SK-N-SH treated with all-trans-retinoic acid at 6 μM for 48 hours (cell line): ENCODE data around the gene OGFOD3.
"Not testable (repeated sequence)": the region's sequence is repeated elsewhere in the genome, so short reads cannot be mapped to it uniquely, and the experiment has no call there.

Experiments used
- ATAC-seq: fragments of 200-7000 bp; cut with Tn5 transposase; 3 replicates; pipeline ENCODE4 v1.9.1; 2020; ENCODE audit warnings: mild to moderate bottlenecking, moderate library complexity
- ARNTL ChIP-seq: fragments of 450-650 bp; formaldehyde crosslinking; IDR thresholded peaks from 2 replicates; pipeline ENCODE4 v1.5.0; 2020; ENCODE audit warnings: low read depth, mild to moderate bottlenecking, moderate library complexity, borderline replicate concordance
- BACH2 ChIP-seq: fragments of 250-450 bp; sonication (Bioruptor Pico); IDR thresholded peaks from 2 replicates; pipeline ENCODE4 v1.9.0; 2021; ENCODE audit warnings: mild to moderate bottlenecking, borderline replicate concordance
- CSDC2 ChIP-seq: fragments of 250-450 bp; sonication (Bioruptor Pico); IDR thresholded peaks from 2 replicates; pipeline ENCODE4 v1.5.0; 2020; ENCODE audit warnings: mild to moderate bottlenecking, moderate library complexity
- CSRNP3 ChIP-seq: fragments of 250-450 bp; sonication (Bioruptor Pico); IDR thresholded peaks from 2 replicates; pipeline ENCODE4 v1.5.1; 2021; ENCODE audit warnings: mild to moderate bottlenecking, moderate library complexity
- ESRRG ChIP-seq: fragments of 250-450 bp; sonication (Bioruptor Pico); IDR thresholded peaks from 2 replicates; pipeline ENCODE4 v1.6.1; 2021; ENCODE audit warnings: mild to moderate bottlenecking
- GLIS3 ChIP-seq: fragments of 250-450 bp; sonication (Bioruptor Pico); IDR thresholded peaks from 2 replicates; pipeline ENCODE4 v1.5.0; 2020; ENCODE audit warnings: mild to moderate bottlenecking, moderate library complexity
- ISL1 ChIP-seq: fragments of 250-450 bp; sonication (Bioruptor Pico); IDR thresholded peaks from 2 replicates; pipeline ENCODE4 v2.1.2; 2022; ENCODE audit warnings: mild to moderate bottlenecking, moderate library complexity
- OSR1 ChIP-seq: fragments of 250-450 bp; sonication (Bioruptor Pico); IDR thresholded peaks from 2 replicates; pipeline ENCODE4 v1.8.0; 2022; ENCODE audit warnings: moderate library complexity, mild to moderate bottlenecking, inconsistent platforms
- POU6F1 ChIP-seq: fragments of 250-450 bp; sonication (Bioruptor Pico); IDR thresholded peaks from 2 replicates; pipeline ENCODE4 v1.8.0; 2021; ENCODE audit warnings: low read depth, mild to moderate bottlenecking, moderate library complexity, borderline replicate concordance
- PPARA ChIP-seq: fragments of 250-450 bp; sonication (Bioruptor Pico); IDR thresholded peaks from 2 replicates; pipeline ENCODE4 v1.5.0; 2020; ENCODE audit warnings: mild to moderate bottlenecking, borderline replicate concordance
- RARB ChIP-seq: fragments of 250-450 bp; sonication (Bioruptor Pico); IDR thresholded peaks from 2 replicates; pipeline ENCODE4 v1.8.0; 2021; ENCODE audit warnings: mild to moderate bottlenecking, moderate library complexity
- SNAI2 ChIP-seq: fragments of 250-450 bp; sonication (Bioruptor Pico); IDR thresholded peaks from 2 replicates; pipeline ENCODE4 v1.5.0; 2020; ENCODE audit warnings: mild to moderate bottlenecking, moderate library complexity
- TCF4 ChIP-seq: fragments of 250-450 bp; sonication (Bioruptor Pico); IDR thresholded peaks from 2 replicates; pipeline ENCODE4 v1.8.0; 2021; ENCODE audit warnings: mild to moderate bottlenecking, moderate library complexity, borderline replicate concordance
- TOX ChIP-seq: fragments of 250-450 bp; sonication (Bioruptor Pico); IDR thresholded peaks from 2 replicates; pipeline ENCODE4 v1.8.0; 2021; ENCODE audit warnings: mild to moderate bottlenecking, moderate library complexity, borderline replicate concordance
- TSHZ2 ChIP-seq: fragments of 250-450 bp; sonication (Bioruptor Pico); IDR thresholded peaks from 2 replicates; pipeline ENCODE4 v1.5.0; 2020; ENCODE audit warnings: mild to moderate bottlenecking, moderate library complexity
- ZC3H10 ChIP-seq: fragments of 250-450 bp; sonication (Bioruptor Pico); IDR thresholded peaks from 2 replicates; pipeline ENCODE4 v1.5.1; 2021; ENCODE audit warnings: mild to moderate bottlenecking, moderate library complexity
- ZFP3 ChIP-seq: fragments of 250-450 bp; sonication (Bioruptor Pico); IDR thresholded peaks from 2 replicates; pipeline ENCODE4 v1.5.0; 2020; ENCODE audit warnings: mild to moderate bottlenecking, moderate library complexity
- ZFP30 ChIP-seq: fragments of 450-650 bp; formaldehyde crosslinking; IDR thresholded peaks from 2 replicates; pipeline ENCODE4 v1.5.0; 2022; ENCODE audit warnings: mild to moderate bottlenecking, moderate library complexity
- ZNF565 ChIP-seq: fragments of 450-650 bp; formaldehyde crosslinking; conservative IDR thresholded peaks from 2 replicates; pipeline ENCODE4 v1.5.0; 2020; ENCODE audit warnings: low read depth, mild to moderate bottlenecking, moderate library complexity
- ZNF70 ChIP-seq: fragments of 450-650 bp; formaldehyde crosslinking; IDR thresholded peaks from 2 replicates; pipeline ENCODE4 v1.5.0; 2020; ENCODE audit warnings: mild to moderate bottlenecking, moderate library complexity
- ZNF8 ChIP-seq: fragments of 450-650 bp; formaldehyde crosslinking; IDR thresholded peaks from 2 replicates; pipeline ENCODE4 v1.5.0; 2020; ENCODE audit warnings: mild to moderate bottlenecking, moderate library complexity

The OGFOD3 gene

GRCh38 chr17:82375359-82376041 lies 42.9 kb downstream of the OGFOD3 start:
- no peak for TF ChIP-seq ZC3H10 (CRISPR knock-in tag)
- TF ChIP-seq ISL1 (CRISPR knock-in tag), result no peak
- TF ChIP-seq CSRNP3 (CRISPR knock-in tag), result no peak
- no peak for TF ChIP-seq BACH2 (CRISPR knock-in tag)
- TF ChIP-seq ARNTL (CRISPR knock-in tag), result no peak
- TF ChIP-seq TOX (CRISPR knock-in tag), result no peak
- no peak for TF ChIP-seq ZNF565
- ATAC-seq, result no peak

- ATAC-seq, result peak; percentile 15
- TF ChIP-seq RARB (no peak), ARNTL (CRISPR knock-in tag) (no peak), ZNF8 (CRISPR knock-in tag) (no peak), TCF4 (CRISPR knock-in tag) (no peak), ZFP30 (no peak), BACH2 (CRISPR knock-in tag) (no peak), PPARA (no peak), TSHZ2 (CRISPR knock-in tag) (no peak), POU6F1 (no peak)
Observed at GRCh38 chr17:82374626-82375331, 43.6 kb downstream of the OGFOD3 start.

- TF ChIP-seq BACH2 (CRISPR knock-in tag) (no peak), ZC3H10 (CRISPR knock-in tag) (no peak), TCF4 (CRISPR knock-in tag) (no peak), ZFP30 (no peak), ZNF8 (CRISPR knock-in tag) (no peak), GLIS3 (no peak), ZNF565 (no peak), OSR1 (CRISPR knock-in tag) (no peak), CSRNP3 (CRISPR knock-in tag) (no peak), SNAI2 (CRISPR knock-in tag) (no peak), RARB (no peak), CSDC2 (CRISPR knock-in tag) (no peak), ZNF70 (no peak), TOX (CRISPR knock-in tag) (no peak), ESRRG (no peak), ZFP3 (CRISPR knock-in tag) (no peak), ARNTL (CRISPR knock-in tag) (no peak)
Observed at GRCh38 chr17:82373731-82374625, 44.4 kb downstream of the OGFOD3 start.

GRCh38 chr17:82373072-82373452 lies 45.3 kb downstream of the OGFOD3 start:
- not testable (repeated sequence) for ATAC-seq

More at GRCh38 chr17:82373731-82374625, 44.4 kb downstream of the OGFOD3 start:
- ATAC-seq, result peak; percentile 18; the same call in 2 of the 3 replicates
